Measurements from ENCODE around the gene FARS2. TPM values are rescaled to one million over a fixed set of nuclear protein-coding genes. Genes with fewer than 3 reads are reported as not detected.

Gene FARS2
- polyA plus RNA-seq, 1 donor (not counting 4 experiments of a cell fraction or from before 2014, with no cell fraction given), result 21.3 TPM

- Histone ChIP-seq H3K9me1 (ENCODE audit: control insufficient read depth, extremely low read depth, insufficient read depth, low read length) (no peaks in the 10 kb centered on the region), H4K20me1 (ENCODE audit: control insufficient read depth, extremely low read depth, insufficient read depth, low read length) (no peaks in the 10 kb centered on the region), H3K27me3 (ENCODE audit: control insufficient read depth, extremely low read depth, insufficient read depth, low read length) (no peaks in the 10 kb centered on the region), H3K4me2 (ENCODE audit: control insufficient read depth, extremely low read depth, insufficient read depth, low read depth, low read length) (no peak overlapping the region), H3K27ac (ENCODE audit: control insufficient read depth, insufficient read depth, low read length) (no peak overlapping the region), H3K9me3 (ENCODE audit: control insufficient read depth, low read depth, low read length) (no peaks in the 10 kb centered on the region), H3K4me3 (ENCODE audit: control insufficient read depth in 2 of 3, extremely low read depth in 1 of 3, insufficient read depth in 2 of 3, low read depth in 1 of 3, low read length in 3 of 3) (no peak overlapping the region), H3K36me3 (ENCODE audit: control insufficient read depth in 2 of 2, extremely low read depth in 1 of 2, insufficient read depth in 2 of 2, low read length in 2 of 2) (no peaks in the 10 kb centered on the region), H2AFZ (ENCODE audit: control insufficient read depth, low read length) (no peak overlapping the region), H3K9ac (ENCODE audit: control insufficient read depth, extremely low read depth, insufficient read depth, low read length) (no peak overlapping the region), H3K79me2 (ENCODE audit: control insufficient read depth, insufficient read depth, low read length) (no peaks in the 10 kb centered on the region), H3K4me1 (ENCODE audit: control insufficient read depth, extremely low read depth, insufficient read depth, low read length) (no peaks in the 10 kb centered on the region)
- DNase-seq (ENCODE audit: low read depth, low spot score) (no peak), FAIRE-seq (no peak)
- dilution Hi-C loops (cut with MboI; ENCODE audit: extremely low pct_ligation_motif_present, low sequenced_read_pairs), result no loop called here
- TF ChIP-seq EZH2 (IDR thresholded peaks at IDR 0.05; ENCODE audit: low read length), result no peak
- TF ChIP-seq CTCF (optimal IDR thresholded peaks at IDR 0.05 in 1 of 3, IDR thresholded peaks at IDR 0.05 in 1 of 3, conservative IDR thresholded peaks at IDR 0.05 in 1 of 3; ENCODE audit: extremely low read depth in 1 of 3, insufficient read depth in 2 of 3, low read length in 3 of 3), result no peak
Observed at GRCh38 chr6:5468586-5468985, 207.3 kb downstream of the FARS2 start.

DNA sequence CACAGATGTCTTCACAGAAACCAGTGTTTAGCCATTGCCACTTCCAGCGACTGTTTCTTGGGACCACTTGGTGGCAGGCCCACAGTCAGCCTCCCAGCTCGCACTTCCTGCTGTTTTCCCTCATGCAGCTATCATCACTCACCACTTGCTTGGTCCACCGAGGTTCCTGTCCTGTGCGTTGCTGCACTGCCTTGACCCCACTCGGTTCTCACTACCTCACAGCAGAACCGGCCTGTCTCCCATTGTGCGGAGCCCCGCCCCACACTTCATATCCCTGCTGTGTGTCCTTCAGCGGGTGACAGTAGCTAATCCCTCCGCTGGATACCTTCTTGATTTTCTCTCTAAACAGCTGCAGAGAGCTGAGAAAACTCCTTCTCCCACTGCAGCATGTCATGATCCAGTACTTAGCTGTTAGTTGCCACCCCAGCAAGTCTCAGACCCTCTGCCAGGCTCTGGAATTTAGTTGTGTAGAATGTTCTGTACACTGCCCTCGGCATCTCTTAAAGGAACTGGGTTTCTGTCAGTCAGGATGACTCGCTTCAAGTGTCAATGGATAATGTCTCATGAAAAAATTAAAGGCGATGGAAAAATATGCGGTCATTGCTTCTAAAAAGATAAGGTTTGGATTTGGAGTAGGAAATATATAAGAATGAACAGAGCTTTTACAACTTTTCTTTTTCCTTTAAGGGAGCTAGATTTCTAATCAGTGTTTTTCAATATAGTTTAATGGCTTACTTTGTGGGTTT is 208.0 kb downstream of the FARS2 start:
- FAIRE-seq (no peak), DNase-seq (ENCODE audit: low read depth, low spot score) (no peak)
- Histone ChIP-seq H2AFZ (ENCODE audit: control insufficient read depth, low read length) (no peak overlapping the region), H3K4me3 (ENCODE audit: control insufficient read depth in 2 of 3, extremely low read depth in 1 of 3, insufficient read depth in 2 of 3, low read depth in 1 of 3, low read length in 3 of 3) (no peak overlapping the region), H3K36me3 (ENCODE audit: control insufficient read depth in 2 of 2, extremely low read depth in 1 of 2, insufficient read depth in 2 of 2, low read length in 2 of 2) (no peaks in the 10 kb centered on the region), H3K9me1 (ENCODE audit: control insufficient read depth, extremely low read depth, insufficient read depth, low read length) (no peaks in the 10 kb centered on the region), H3K79me2 (ENCODE audit: control insufficient read depth, insufficient read depth, low read length) (no peaks in the 10 kb centered on the region), H3K9ac (ENCODE audit: control insufficient read depth, extremely low read depth, insufficient read depth, low read length) (no peak overlapping the region), H3K27me3 (ENCODE audit: control insufficient read depth, extremely low read depth, insufficient read depth, low read length) (no peaks in the 10 kb centered on the region), H3K4me1 (ENCODE audit: control insufficient read depth, extremely low read depth, insufficient read depth, low read length) (no peaks in the 10 kb centered on the region), H4K20me1 (ENCODE audit: control insufficient read depth, extremely low read depth, insufficient read depth, low read length) (no peaks in the 10 kb centered on the region), H3K4me2 (ENCODE audit: control insufficient read depth, extremely low read depth, insufficient read depth, low read depth, low read length) (no peak overlapping the region), H3K9me3 (ENCODE audit: control insufficient read depth, low read depth, low read length) (no peaks in the 10 kb centered on the region), H3K27ac (ENCODE audit: control insufficient read depth, insufficient read depth, low read length) (no peak overlapping the region)
- TF ChIP-seq CTCF (optimal IDR thresholded peaks at IDR 0.05 in 1 of 3, IDR thresholded peaks at IDR 0.05 in 1 of 3, conservative IDR thresholded peaks at IDR 0.05 in 1 of 3; ENCODE audit: extremely low read depth in 1 of 3, insufficient read depth in 2 of 3, low read length in 3 of 3) (no peak), EZH2 (IDR thresholded peaks at IDR 0.05; ENCODE audit: low read length) (no peak)
- dilution Hi-C loops (cut with MboI; ENCODE audit: extremely low pct_ligation_motif_present, low sequenced_read_pairs), result no loop called here
